Measurements from ENCODE around the gene SCAF11.

The SCAF11 gene

DNA sequence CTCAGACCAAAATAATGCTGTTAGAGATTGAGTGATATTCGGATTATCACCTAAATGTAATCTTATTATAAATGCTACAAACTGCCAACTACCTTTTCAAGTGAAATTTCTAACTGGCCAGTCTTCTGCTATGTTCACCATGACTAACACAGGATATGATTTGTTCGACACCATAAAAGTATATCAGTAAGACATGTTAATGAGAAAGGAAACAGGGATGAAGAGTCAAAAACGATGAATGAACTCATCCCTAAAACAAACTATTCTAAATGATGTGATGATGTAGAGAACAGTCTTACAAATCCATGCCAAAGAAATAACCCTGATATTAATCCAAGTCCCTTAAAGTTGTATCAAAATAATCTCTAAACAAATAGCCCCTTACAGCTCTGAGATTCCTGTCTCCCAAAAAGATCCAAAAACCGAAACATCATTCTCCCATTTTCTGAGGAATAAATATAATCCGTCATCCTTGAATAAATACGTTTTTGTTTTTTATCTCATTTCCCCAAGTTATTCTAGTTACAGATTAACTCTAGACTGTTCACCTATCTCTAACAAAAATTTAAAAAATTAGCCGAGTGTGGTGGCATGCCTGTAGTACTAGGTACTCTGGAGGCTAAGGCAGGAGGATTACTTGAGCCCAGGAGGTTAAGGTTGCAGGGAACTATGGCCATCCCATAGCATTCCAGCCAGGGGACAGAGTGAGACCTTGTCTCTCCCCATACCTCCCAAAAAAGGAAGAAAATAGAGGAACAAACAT, 9.1 kb downstream of the SCAF11 start:
- Histone ChIP-seq H3K79me2 (peaks cover 64% of the 10 kb centered on the region), H3K27me3 (ENCODE audit: control insufficient read depth, insufficient read depth, low read length) (no peaks in the 10 kb centered on the region), H3K9ac (no peak overlapping the region), H3K4me2 (ENCODE audit: low read length) (no peak overlapping the region), H3K4me1 (peaks cover 10% of the 10 kb centered on the region), H2AFZ (no peak overlapping the region), H3K27ac (no peak overlapping the region), H3K4me3 (ENCODE audit: low read depth, low read length) (no peak overlapping the region), H3K9me3 (ENCODE audit: control insufficient read depth, low read length) (no peaks in the 10 kb centered on the region), H3K36me3 (ENCODE audit: control insufficient read depth, insufficient read depth, low read length) (no peaks in the 10 kb centered on the region)
- TF ChIP-seq CTCF (IDR thresholded peaks at IDR 0.05), result no peak

DNA sequence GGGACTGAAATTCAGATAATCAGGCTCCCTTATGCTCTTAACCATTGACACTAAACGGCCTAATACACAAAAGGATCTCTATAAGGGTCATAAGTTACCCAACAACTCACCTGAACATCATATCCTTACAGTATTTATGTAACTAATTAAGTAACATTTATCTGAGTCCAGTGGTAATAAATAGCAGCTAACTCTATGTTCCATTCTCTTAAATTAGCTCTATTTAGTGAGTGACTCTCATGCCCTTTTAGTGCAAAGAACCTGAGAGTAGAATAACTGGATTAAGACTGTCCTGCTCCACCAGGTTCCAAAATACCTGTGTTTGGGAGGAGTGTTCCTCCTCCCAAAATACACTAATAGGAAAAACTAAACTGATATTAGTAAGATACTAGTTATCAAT, 9.8 kb downstream of the SCAF11 start:
- Histone ChIP-seq H3K4me1 (peaks cover 10% of the 10 kb centered on the region), H3K4me3 (ENCODE audit: low read depth, low read length) (no peak overlapping the region), H3K9ac (no peak overlapping the region), H3K27ac (no peak overlapping the region), H3K79me2 (peaks cover 57% of the 10 kb centered on the region), H2AFZ (no peak overlapping the region), H3K36me3 (ENCODE audit: control insufficient read depth, insufficient read depth, low read length) (no peaks in the 10 kb centered on the region), H3K9me3 (ENCODE audit: control insufficient read depth, low read length) (no peaks in the 10 kb centered on the region), H3K4me2 (ENCODE audit: low read length) (no peak overlapping the region), H3K27me3 (ENCODE audit: control insufficient read depth, insufficient read depth, low read length) (no peaks in the 10 kb centered on the region)
- no peak for TF ChIP-seq CTCF (IDR thresholded peaks at IDR 0.05)

- no peak overlapping the region for H2AFZ ChIP-seq
- no peak overlapping the region for H3K4me3 ChIP-seq (ENCODE audit: low read depth, low read length)
- no peak overlapping the region for H3K4me2 ChIP-seq (ENCODE audit: low read length)
- H3K36me3 ChIP-seq (ENCODE audit: control insufficient read depth, insufficient read depth, low read length), result no peaks in the 10 kb centered on the region
- no peak overlapping the region for H3K9ac ChIP-seq
- no peaks in the 10 kb centered on the region for H3K27me3 ChIP-seq (ENCODE audit: control insufficient read depth, insufficient read depth, low read length)
- peaks cover 10% of the 10 kb centered on the region for H3K4me1 ChIP-seq
- TF ChIP-seq CTCF (IDR thresholded peaks at IDR 0.05), result no peak
- H3K27ac ChIP-seq, result no peak overlapping the region
- H3K79me2 ChIP-seq, result peaks cover 45% of the 10 kb centered on the region
- no peaks in the 10 kb centered on the region for H3K9me3 ChIP-seq (ENCODE audit: control insufficient read depth, low read length)
These were observed 12.3 kb downstream of the SCAF11 start for GRCh38 chr12:45978108-45978507.

GRCh38 chr12:45977620-45978019, 12.8 kb downstream of the SCAF11 start:
- H3K4me3 ChIP-seq (ENCODE audit: low read depth, low read length), result no peak overlapping the region
- H3K79me2 ChIP-seq, result peaks cover 40% of the 10 kb centered on the region
- H3K27me3 ChIP-seq (ENCODE audit: control insufficient read depth, insufficient read depth, low read length), result no peaks in the 10 kb centered on the region
- H2AFZ ChIP-seq, result no peak overlapping the region
- H3K4me1 ChIP-seq, result peaks cover 10% of the 10 kb centered on the region
- H3K27ac ChIP-seq, result no peak overlapping the region
- H3K36me3 ChIP-seq (ENCODE audit: control insufficient read depth, insufficient read depth, low read length), result no peaks in the 10 kb centered on the region
- TF ChIP-seq CTCF (IDR thresholded peaks at IDR 0.05), result no peak
- no peak overlapping the region for H3K9ac ChIP-seq
- no peaks in the 10 kb centered on the region for H3K9me3 ChIP-seq (ENCODE audit: control insufficient read depth, low read length)
- H3K4me2 ChIP-seq (ENCODE audit: low read length), result no peak overlapping the region

DNA sequence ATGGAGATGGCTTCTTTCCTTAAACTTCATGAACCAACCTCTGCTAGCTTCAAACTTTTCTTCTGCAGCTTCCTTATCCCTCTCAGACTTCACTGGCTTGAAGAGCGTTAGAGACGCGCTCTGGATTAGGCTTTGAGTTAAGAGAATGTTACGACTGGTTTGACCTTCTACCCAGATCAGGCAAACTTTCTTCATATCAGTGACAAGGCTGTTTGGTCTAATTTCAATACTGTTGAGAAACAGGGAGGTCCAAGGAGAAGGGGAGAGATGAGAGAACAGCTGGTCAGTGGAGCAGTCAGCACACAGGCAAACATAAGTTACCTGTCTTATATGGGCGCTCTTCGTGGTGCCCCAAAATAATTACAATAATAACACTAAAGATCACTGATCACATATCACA, 14.9 kb downstream of the SCAF11 start:
- no peak for TF ChIP-seq CTCF (IDR thresholded peaks at IDR 0.05)
- H3K4me1 ChIP-seq, result peaks cover 11% of the 10 kb centered on the region

More for the DNA sequence above, 14.9 kb downstream of the SCAF11 start:
- H3K4me2 ChIP-seq (ENCODE audit: low read length), result no peak overlapping the region
- H2AFZ ChIP-seq, result no peak overlapping the region
- H3K27ac ChIP-seq, result no peak overlapping the region
- H3K27me3 ChIP-seq (ENCODE audit: control insufficient read depth, insufficient read depth, low read length), result no peaks in the 10 kb centered on the region
- no peaks in the 10 kb centered on the region for H3K36me3 ChIP-seq (ENCODE audit: control insufficient read depth, insufficient read depth, low read length)
- peaks cover 33% of the 10 kb centered on the region for H3K79me2 ChIP-seq
- H3K4me3 ChIP-seq (ENCODE audit: low read depth, low read length), result no peak overlapping the region
- no peaks in the 10 kb centered on the region for H3K9me3 ChIP-seq (ENCODE audit: control insufficient read depth, low read length)
- H3K9ac ChIP-seq, result no peak overlapping the region

All from parathyroid adenoma (tissue), 2 donors.